K562 (cell line): ENCODE measurements around the gene LENG8. TPM values are rescaled to one million over a fixed set of nuclear protein-coding genes. Genes with fewer than 3 reads are reported as not detected.

ENCODE experiments used
- ATAC-seq: fragments of 200-7000 bp; cut with Tn5 transposase; 3 replicates; pipeline ENCODE4 v1.9.1; 2020; ENCODE audit warnings: moderate library complexity
- BruUV-seq: library from RNA; stranded (reverse); fragments of 400-500 nt; replicated peaks from 2 replicates; lab custom pipeline; 2021; lab: Mats Ljungman, UMichigan
- CTCF ChIA-PET: fragments of 300-600 bp; formaldehyde crosslinking; extraction: SDS; loops from one replicate; lab custom pipeline; 2021; ENCODE audit warnings: low intra/inter-chr PET ratio; lab: Yijun Ruan, JAX
- POLR2A ChIA-PET: fragments of 300-600, 350-650 bp; sonication (Branson Sonifier 250); formaldehyde crosslinking; extraction: SDS; loops from one replicate; lab custom pipeline; 2021; ENCODE audit warnings: antibody characterized with exemption, inconsistent platforms; lab: Yijun Ruan, JAX
- DNase-seq, 4 experiments: peaks; one replicate each; pipeline versions ENCODE4 v3.0.0 to v3.0.0-alpha.2; 2011 to 2018; ENCODE audit warnings: low spot score in 3 of 4, mixed read lengths in 3 of 4; ENCODE audit errors: extremely low read depth in 1 of 4
- FAIRE-seq: peaks from 2 replicates; lab custom pipeline; 2011; peaks lifted over from hg19 to GRCh38; lab: Jason Lieb, UNC
- H2AFZ ChIP-seq: 2 replicates; pipeline ENCODE4 v1.6.0; 2011; ENCODE audit warnings: low read depth, low read length, control low read depth, inconsistent platforms
- H3K27ac ChIP-seq: fragments of 200-600 bp; 3 replicates; pipeline ENCODE4 v1.8.0; 2011; ENCODE audit warnings: low read depth, mild to moderate bottlenecking, control low read depth, inconsistent platforms, low read length, moderate library complexity, mixed read lengths; ENCODE audit errors: extremely low read depth
- H3K27me3 ChIP-seq, 2 experiments: fragments of 300-600 bp in 1 of 2; 2 replicates in 1 of 2; 3 replicates in 1 of 2; pipeline versions ENCODE4 v1.6.0 to v1.8.0; 2011; ENCODE audit warnings: inconsistent platforms in 2 of 2, low read length in 2 of 2, mild to moderate bottlenecking in 1 of 2, mixed read lengths in 1 of 2, moderate library complexity in 1 of 2; ENCODE audit not compliant: control insufficient read depth in 2 of 2, insufficient read depth in 2 of 2
- H3K36me3 ChIP-seq: fragments of 300-600 bp; 3 replicates; pipeline ENCODE4 v1.8.0; 2011; ENCODE audit warnings: mild to moderate bottlenecking, low read length, inconsistent platforms; ENCODE audit not compliant: control insufficient read depth, insufficient read depth
- H3K4me1 ChIP-seq, 2 experiments: fragments of 200-600 bp in 1 of 2; replicated peaks in 1 of 2; 2 replicates in 1 of 2; 3 replicates in 1 of 2; pipeline versions ENCODE4 v1.5.1 to v1.8.0; 2011; ENCODE audit warnings: inconsistent platforms in 2 of 2, low read length in 2 of 2, mild to moderate bottlenecking in 1 of 2, mixed read lengths in 1 of 2, moderate library complexity in 1 of 2; ENCODE audit not compliant: control insufficient read depth in 2 of 2, insufficient read depth in 2 of 2
- H3K4me2 ChIP-seq: 2 replicates; pipeline ENCODE4 v1.6.1; 2011; ENCODE audit warnings: low read length, control low read depth, inconsistent platforms, mixed read lengths; ENCODE audit not compliant: insufficient read depth
- H3K4me3 ChIP-seq: fragments of 200-600 bp; sonication (generic), shearing (Covaris generic); 2 replicates; pipeline ENCODE4 v1.5.1; 2016; ENCODE audit warnings: control low read depth, inconsistent platforms
- H3K79me2 ChIP-seq: fragments of 200-600 bp; 3 replicates; pipeline ENCODE4 v1.8.0; 2011; ENCODE audit warnings: low read length, inconsistent platforms; ENCODE audit not compliant: control insufficient read depth, insufficient read depth
- H3K9ac ChIP-seq, 2 experiments: 2 replicates each; pipeline versions ENCODE4 v1.6.0 to v1.6.1; 2011; ENCODE audit warnings: low read depth in 2 of 2, low read length in 2 of 2, control low read depth in 1 of 2, inconsistent platforms in 1 of 2, mild to moderate bottlenecking in 1 of 2, mixed read lengths in 1 of 2; ENCODE audit not compliant: insufficient read depth in 1 of 2
- H3K9me1 ChIP-seq: one replicate; pipeline ENCODE4 v1.6.0; 2011; ENCODE audit warnings: inconsistent platforms, mild to moderate bottlenecking, low read length, moderate library complexity; ENCODE audit not compliant: control insufficient read depth, insufficient read depth
- H3K9me3 ChIP-seq: replicated peaks from 2 replicates; pipeline ENCODE4 v1.5.1; 2011; ENCODE audit warnings: low read depth, low read length, inconsistent platforms; ENCODE audit not compliant: control insufficient read depth, insufficient read depth
- H4K20me1 ChIP-seq: replicated peaks from 2 replicates; pipeline ENCODE4 v1.6.1; 2011; ENCODE audit warnings: low read length, inconsistent platforms, mixed read lengths; ENCODE audit not compliant: control insufficient read depth, insufficient read depth
- CCNT2 ChIP-seq: IDR thresholded peaks from 2 replicates; pipeline ENCODE4 v1.6.1; 2011; ENCODE audit warnings: borderline replicate concordance, low read depth, mild to moderate bottlenecking, moderate library complexity, mixed read lengths, low read length; ENCODE audit not compliant: insufficient read length; ENCODE audit errors: extremely low read depth
- GTF3C2 ChIP-seq: IDR thresholded peaks from 3 replicates; pipeline ENCODE4 v1.6.1; 2011; ENCODE audit warnings: borderline replicate concordance, mild to moderate bottlenecking, moderate library complexity; ENCODE audit not compliant: insufficient read length; ENCODE audit errors: extremely low read depth
- KLF10 ChIP-seq: fragments of 250-450 bp; sonication (Bioruptor Pico); IDR thresholded peaks from 2 replicates; pipeline ENCODE4 v1.6.1; 2021; ENCODE audit warnings: matching md5 sums
- POLR2AphosphoS5 ChIP-seq: IDR thresholded peaks from 2 replicates; pipeline ENCODE4 v1.6.1; 2011; ENCODE audit warnings: mild to moderate bottlenecking, low read depth, low read length, moderate library complexity; ENCODE audit not compliant: control insufficient read depth, insufficient read depth
- POLR2G ChIP-seq: fragments of 200-400 bp; formaldehyde crosslinking; IDR thresholded peaks from 2 replicates; pipeline ENCODE4 v1.6.1; 2017; ENCODE audit warnings: low read depth, mild to moderate bottlenecking, antibody characterized with exemption, low read length, moderate library complexity
- SAP30 ChIP-seq: fragments of 200-600 bp; sonication (generic); IDR thresholded peaks from 2 replicates; pipeline ENCODE4 v1.6.1; 2012; ENCODE audit warnings: borderline replicate concordance, low read depth, mild to moderate bottlenecking, moderate library complexity, low read length, control low read depth, inconsistent platforms; ENCODE audit not compliant: insufficient read depth, poor library complexity, severe bottlenecking
- ZFX ChIP-seq: sonication (generic); formaldehyde crosslinking; IDR thresholded peaks from 2 replicates; pipeline ENCODE4 v1.8.0; 2022; ENCODE audit warnings: mild to moderate bottlenecking, missing genetic modification reagents, moderate library complexity
- WGBS: fragments of 100-300 bp; shearing (Covaris generic); methylation state at CpG from one replicate; pipeline ENCODE4 v1.1.6; 2016; ENCODE audit warnings: low coverage, mixed read lengths; ENCODE audit not compliant: insufficient coverage; ENCODE audit errors: missing lambda C conversion rate; 5-methylcytosine and 5-hydroxymethylcytosine counted together
- in situ Hi-C: fragments of 300-500 bp; cut with MboI; formaldehyde crosslinking; loops from 4 replicates; pipeline ENCODE4 v1.15.0; 2018; ENCODE audit warnings: inconsistent platforms, mixed read lengths
- intact Hi-C: fragments of 100-400 bp; cut with micrococcal nuclease; formaldehyde crosslinking; loops from 2 replicates; pipeline ENCODE4 v1.14.2; 2022
- polyA plus RNA-seq, 8 experiments: library from polyadenylated mRNA; depleted of rRNA in 4 of 8; stranded (reverse) in 5 of 8; unstranded in 3 of 8; fragments of >200 nt; fragmentation: Nextera tagmentation in 2 of 8; fragmentation: Illumina TruSeq in 1 of 8; extraction: Ambion mirVana in 2 of 8; extraction: Trizol in 1 of 8; gene quantifications; 2 replicates each; pipeline versions ENCODE4 v1.2.1 to v1.2.3, GENCODE V29; 2011 to 2014; ENCODE audit warnings: inconsistent platforms in 1 of 8, missing spikeins in 1 of 8
- total RNA-seq, 7 experiments: library from RNA; depleted of rRNA in 6 of 7; stranded (reverse); fragments of >200 nt in 6 of 7; fragmentation: Illumina TruSeq in 2 of 7; extraction: Trizol in 2 of 7; gene quantifications; 2 replicates each; pipeline versions ENCODE4 v1.2.1 to v1.2.3, GENCODE V29; 2011 to 2021; ENCODE audit warnings: low replicate concordance in 1 of 7
- TF ChIP-seq, protein P1 (sequence below): fragments of 450-650 bp; IDR thresholded peaks from 2 replicates; pipeline ENCODE4 v1.7.1; 2018; ENCODE audit warnings: mild to moderate bottlenecking, low read depth; ENCODE audit not compliant: partially characterized antibody
- TF ChIP-seq, protein P2 (sequence below): fragments of 250-450 bp; sonication (Bioruptor Pico); IDR thresholded peaks from 2 replicates; pipeline ENCODE4 v1.8.0; 2021; ENCODE audit warnings: moderate library complexity, mild to moderate bottlenecking, inconsistent platforms

Gene LENG8
- total and polyA plus RNA-seq, 9 of the 15 experiments (the other 6 are each of a cell fraction or from before 2014, with no cell fraction given) = 0.74 to 146 (median 28.1) TPM

- TF ChIP-seq, protein P1, sequence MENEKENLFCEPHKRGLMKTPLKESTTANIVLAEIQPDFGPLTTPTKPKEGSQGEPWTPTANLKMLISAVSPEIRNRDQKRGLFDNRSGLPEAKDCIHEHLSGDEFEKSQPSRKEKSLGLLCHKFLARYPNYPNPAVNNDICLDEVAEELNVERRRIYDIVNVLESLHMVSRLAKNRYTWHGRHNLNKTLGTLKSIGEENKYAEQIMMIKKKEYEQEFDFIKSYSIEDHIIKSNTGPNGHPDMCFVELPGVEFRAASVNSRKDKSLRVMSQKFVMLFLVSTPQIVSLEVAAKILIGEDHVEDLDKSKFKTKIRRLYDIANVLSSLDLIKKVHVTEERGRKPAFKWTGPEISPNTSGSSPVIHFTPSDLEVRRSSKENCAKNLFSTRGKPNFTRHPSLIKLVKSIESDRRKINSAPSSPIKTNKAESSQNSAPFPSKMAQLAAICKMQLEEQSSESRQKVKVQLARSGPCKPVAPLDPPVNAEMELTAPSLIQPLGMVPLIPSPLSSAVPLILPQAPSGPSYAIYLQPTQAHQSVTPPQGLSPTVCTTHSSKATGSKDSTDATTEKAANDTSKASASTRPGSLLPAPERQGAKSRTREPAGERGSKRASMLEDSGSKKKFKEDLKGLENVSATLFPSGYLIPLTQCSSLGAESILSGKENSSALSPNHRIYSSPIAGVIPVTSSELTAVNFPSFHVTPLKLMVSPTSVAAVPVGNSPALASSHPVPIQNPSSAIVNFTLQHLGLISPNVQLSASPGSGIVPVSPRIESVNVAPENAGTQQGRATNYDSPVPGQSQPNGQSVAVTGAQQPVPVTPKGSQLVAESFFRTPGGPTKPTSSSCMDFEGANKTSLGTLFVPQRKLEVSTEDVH = no peak
- no peak for TF ChIP-seq POLR2G
- TF ChIP-seq, all 486 proteins: peak for 0
Observed at GRCh38 chr19:54461613-54462012, 12.6 kb downstream of the LENG8 start (continued).

DNA sequence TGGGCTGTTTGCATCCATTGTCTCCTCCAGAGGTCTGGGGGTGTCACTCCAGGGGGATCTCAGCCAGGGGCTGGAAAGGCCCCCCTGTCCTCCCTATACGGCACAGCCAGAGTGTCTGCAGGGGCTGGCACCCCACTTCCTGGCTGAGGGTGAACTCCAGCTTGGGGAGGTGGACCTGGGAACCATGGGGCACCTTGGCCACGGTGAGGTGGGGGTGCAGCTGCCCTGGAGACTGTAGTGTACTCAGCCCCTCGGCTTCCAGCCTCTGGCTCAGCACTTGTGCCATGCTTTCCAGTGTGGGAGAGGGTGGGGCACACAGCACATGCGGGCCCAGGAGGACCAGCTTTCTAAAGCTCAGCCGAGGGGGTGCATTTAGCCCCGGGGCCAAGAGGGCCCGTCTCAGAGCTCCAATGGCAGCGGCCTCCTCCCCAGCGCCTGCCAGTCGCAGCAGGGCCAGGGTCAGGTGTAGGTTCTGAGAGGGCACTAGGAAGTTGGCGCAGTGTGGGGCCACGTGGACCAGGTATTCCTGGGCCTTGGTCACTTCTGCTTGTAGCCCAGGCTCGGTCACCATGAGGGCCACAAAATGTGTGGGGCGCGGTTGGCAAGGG lies 13.2 kb downstream of the LENG8 start:
- ChIA-PET POLR2A (interaction anchor here (2.0 to 2.1 kb wide), 2 partner anchors 8 to 14 kb away, joined by 11 to 34 read pairs; partner anchors contain the start of gene LENG8), CTCF (no interaction called here)
- no peaks in the 10 kb centered on the region for H3K27me3 ChIP-seq
- H3K27ac ChIP-seq = no peak overlapping the region
- ATAC-seq (no peak), FAIRE-seq (no peak), DNase-seq (peak in 1 of 4 experiments; percentile 5)
- H3K36me3 ChIP-seq = peaks cover 53% of the 10 kb centered on the region
- in situ Hi-C loops (no loop called here), intact Hi-C loops (no loop called here)
- H3K4me3 ChIP-seq = no peak overlapping the region
- H4K20me1 ChIP-seq = peaks cover 14% of the 10 kb centered on the region; the same call in 1 of the 2 replicates
- peaks cover 0 to 43% of the 10 kb centered on the region in 2 experiments; a peak in 2 of 5 replicates for H3K4me1 ChIP-seq
- BruUV-seq = TSS peak; percentile 75
- no peaks in the 10 kb centered on the region for H3K9me3 ChIP-seq
- no peaks in the 10 kb centered on the region for H3K79me2 ChIP-seq
- H3K9me1 ChIP-seq = no peaks in the 10 kb centered on the region
- H3K4me2 ChIP-seq = no peak overlapping the region
- H2AFZ ChIP-seq = no peak overlapping the region
- 91% methylated on average over 15 of the region's 15 CpGs for WGBS
- H3K9ac ChIP-seq = peak overlapping the region in 1 of 2 experiments; percentile 90; a peak in 2 of 4 replicates
- TF ChIP-seq KLF10 (CRISPR knock-in tag) (no peak), ZFX (CRISPR knock-in tag) (peak; percentile 32; the same call in 1 of the 2 replicates), SAP30 (no peak), POLR2AphosphoS5 (0 out of 2 replicates have a peak, but pooled peaks have one; percentile 10), CCNT2 (peak; percentile 15), GTF3C2 (no peak)
- TF ChIP-seq, protein P2, sequence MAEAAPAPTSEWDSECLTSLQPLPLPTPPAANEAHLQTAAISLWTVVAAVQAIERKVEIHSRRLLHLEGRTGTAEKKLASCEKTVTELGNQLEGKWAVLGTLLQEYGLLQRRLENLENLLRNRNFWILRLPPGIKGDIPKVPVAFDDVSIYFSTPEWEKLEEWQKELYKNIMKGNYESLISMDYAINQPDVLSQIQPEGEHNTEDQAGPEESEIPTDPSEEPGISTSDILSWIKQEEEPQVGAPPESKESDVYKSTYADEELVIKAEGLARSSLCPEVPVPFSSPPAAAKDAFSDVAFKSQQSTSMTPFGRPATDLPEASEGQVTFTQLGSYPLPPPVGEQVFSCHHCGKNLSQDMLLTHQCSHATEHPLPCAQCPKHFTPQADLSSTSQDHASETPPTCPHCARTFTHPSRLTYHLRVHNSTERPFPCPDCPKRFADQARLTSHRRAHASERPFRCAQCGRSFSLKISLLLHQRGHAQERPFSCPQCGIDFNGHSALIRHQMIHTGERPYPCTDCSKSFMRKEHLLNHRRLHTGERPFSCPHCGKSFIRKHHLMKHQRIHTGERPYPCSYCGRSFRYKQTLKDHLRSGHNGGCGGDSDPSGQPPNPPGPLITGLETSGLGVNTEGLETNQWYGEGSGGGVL (CRISPR knock-in tag) = no peak
